SIG-M5 treated with dmso at 0.1 percent for 504 hours (cell line): Measurements from ENCODE around the gene DNAJA3.

Source experiments
- DNase-seq: peaks from one replicate; lab custom pipeline; 2025; ENCODE audit not compliant: unreplicated experiment; lab: John Stamatoyannopoulos, UW

The DNAJA3 gene

GRCh38 chr16:4472880-4473279 lies 47.2 kb downstream of the DNAJA3 start:
- DNase-seq = no peak

GRCh38 chr16:4474192-4474961 lies 48.7 kb downstream of the DNAJA3 start, which contains the start of gene NMRAL1:
TSS of gene NMRAL1 (minus strand) at chr16:4474625. CDS start at chr16:4474132, 493 bp downstream.
- peak; percentile 92 for DNase-seq

DNA sequence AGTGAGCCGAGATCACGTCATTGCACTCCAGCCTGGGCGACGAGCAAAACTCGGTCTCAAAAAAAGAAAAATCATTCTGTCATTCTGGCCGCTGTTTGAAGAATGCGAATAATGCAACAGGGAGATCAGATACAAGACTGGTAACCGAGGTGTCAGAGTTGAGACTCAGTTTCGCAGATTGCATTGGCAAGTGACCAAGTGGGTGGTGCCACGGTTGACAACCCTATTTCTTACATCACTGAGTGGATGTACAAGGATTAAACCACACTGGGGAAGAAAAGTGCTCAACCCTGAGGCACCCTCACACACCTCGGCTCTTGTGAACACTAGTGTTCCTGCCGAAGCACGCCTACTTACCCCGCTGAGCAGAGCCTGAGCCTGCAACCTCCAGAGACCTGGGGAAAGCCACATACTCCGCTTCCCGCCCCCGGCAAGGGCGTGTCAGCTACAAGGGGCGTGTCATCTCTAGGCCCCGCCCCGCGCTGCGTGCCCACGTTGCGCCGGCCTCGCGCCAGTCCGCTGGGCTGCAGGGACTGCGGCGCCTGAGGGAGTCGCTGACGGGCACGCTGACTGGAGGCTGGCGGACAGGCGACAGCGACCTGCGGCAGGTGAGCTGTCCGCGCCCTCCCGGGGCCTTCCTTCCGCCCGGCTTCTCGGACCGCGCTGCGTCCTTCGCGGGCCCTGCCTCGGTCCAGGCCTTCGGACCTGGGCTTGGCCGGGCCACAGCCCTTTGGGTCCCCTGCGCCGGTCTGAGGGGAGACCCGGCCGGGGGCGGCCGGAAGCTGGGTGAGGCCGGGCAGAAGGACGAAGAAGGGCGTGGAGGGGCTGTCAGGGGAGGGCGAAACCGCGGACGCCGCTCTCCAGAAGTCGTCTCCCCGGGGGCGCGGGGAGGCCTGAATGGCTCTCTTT lies 50.5 kb downstream of the DNAJA3 start, which contains the start of gene HMOX2:
Gene HMOX2, plus strand, starts transcription at position 519 of the 909 bp plus-strand sequence. CDS start 29,127 bp downstream, outside the sequence.
- peak; percentile 87 for DNase-seq

GRCh38 chr16:4477966-4478365 lies 52.3 kb downstream of the DNAJA3 start:
- peak; percentile 40 for DNase-seq

DNA sequence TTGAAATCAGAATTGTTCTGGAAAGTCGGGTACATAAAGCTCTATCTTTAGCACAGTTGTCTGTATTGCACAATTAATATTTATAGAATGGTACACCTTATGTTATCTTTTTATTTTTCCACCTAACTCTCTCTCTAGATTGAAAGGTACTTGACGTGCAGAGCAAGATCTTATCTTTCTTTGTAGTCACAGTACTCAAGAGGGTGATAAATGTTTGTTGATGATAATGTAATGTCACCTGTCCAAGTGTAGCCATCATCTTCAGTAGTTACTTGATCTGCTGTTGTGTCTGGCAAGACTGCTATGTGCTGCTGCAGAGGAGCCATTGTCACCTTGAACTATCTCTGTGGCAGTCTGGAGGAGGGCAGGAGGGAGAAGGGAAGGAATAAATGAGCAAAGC lies 55.9 kb downstream of the DNAJA3 start:
- DNase-seq = no peak

- no peak for DNase-seq
Measured at GRCh38 chr16:4481963-4482362, 56.3 kb downstream of the DNAJA3 start.

DNA sequence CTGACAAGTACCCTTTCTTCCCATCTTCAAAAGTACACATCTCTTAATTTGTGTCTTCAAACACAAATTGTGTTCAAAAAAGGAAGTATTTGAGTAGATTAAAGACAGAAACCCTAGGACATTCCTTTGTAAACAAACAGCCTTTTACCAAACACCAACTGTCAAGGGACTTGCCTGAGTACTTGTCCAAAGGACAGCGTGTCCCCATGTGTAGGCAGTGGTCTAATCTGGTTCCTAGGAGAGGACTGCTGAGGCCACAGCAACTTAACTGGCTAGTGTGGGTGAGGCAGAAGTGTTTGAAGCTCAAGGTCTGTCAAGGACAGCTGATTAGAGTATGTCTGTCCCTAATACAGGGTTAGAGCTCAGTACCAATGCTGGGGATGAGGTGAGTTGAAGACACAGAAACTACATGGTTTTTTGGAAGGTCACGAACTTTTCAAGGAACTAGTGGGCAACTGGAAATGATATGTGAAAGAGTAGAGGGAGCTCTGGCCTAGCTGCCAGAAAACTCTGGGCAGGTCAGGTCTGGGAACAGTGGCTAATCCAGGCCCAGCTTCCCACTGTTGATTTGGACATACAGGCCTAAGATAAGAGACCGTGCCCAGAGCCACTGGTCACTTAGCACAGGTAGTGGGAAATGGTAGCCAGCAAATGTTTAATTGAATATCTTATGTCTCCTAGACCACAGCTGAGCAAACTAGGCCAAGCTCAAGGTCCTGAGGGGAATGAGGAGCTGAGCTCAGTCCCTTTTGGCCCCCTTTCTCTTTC lies 60.6 kb downstream of the DNAJA3 start:
- DNase-seq = no peak

GRCh38 chr16:4487955-4488498 lies 62.4 kb downstream of the DNAJA3 start:
- DNase-seq = no peak

DNA sequence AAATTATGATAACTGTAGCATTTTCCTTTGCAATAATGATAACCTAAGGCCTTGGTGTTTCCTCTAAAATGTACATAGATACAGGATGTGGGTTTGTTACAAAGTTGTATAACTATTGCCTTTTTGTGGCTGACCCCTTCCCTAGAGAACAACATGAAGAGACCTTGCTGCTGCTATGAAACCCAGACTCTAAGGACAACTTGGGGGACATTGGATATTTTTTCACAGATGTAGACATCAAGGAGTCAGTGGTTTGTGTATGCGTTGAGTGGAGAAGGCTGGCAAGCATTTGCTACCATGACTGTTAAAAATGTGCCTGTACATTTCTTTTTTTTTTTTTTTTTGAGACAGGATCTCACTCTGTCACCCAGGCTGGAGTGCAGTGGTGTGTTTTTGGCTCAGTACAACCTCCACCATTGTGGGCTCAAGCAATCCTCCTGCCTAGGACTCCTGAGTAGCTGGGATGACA lies 62.9 kb downstream of the DNAJA3 start:
- DNase-seq = no peak

- no peak for DNase-seq
Measured at GRCh38 chr16:4489030-4489429, 63.4 kb downstream of the DNAJA3 start.

- no peak for DNase-seq
Measured at GRCh38 chr16:4491898-4492297, 66.2 kb downstream of the DNAJA3 start.

- no peak for DNase-seq
Measured at GRCh38 chr16:4494746-4495490, 69.2 kb downstream of the DNAJA3 start.

- DNase-seq = no peak
Measured at GRCh38 chr16:4495766-4496165, 70.1 kb downstream of the DNAJA3 start.

DNA sequence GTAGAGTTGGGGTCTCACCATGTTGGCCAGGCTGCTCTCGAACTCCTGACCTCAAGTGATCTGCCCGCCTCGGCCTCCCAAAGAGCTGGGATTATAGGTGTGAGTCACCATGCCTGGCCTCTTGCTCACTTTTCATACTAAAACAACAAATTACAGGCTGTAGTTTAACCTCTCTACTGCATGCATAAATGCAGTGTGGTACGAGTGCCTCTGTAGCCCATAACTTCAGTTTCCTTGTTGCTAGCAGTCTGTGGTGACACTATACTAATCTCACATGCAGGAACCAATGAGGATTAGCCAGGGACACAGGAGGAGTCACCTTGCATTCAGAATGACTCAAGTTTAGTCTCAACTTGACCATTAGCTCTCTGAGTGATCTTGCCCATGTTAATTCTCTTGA lies 70.6 kb downstream of the DNAJA3 start:
- no peak for DNase-seq

DNA sequence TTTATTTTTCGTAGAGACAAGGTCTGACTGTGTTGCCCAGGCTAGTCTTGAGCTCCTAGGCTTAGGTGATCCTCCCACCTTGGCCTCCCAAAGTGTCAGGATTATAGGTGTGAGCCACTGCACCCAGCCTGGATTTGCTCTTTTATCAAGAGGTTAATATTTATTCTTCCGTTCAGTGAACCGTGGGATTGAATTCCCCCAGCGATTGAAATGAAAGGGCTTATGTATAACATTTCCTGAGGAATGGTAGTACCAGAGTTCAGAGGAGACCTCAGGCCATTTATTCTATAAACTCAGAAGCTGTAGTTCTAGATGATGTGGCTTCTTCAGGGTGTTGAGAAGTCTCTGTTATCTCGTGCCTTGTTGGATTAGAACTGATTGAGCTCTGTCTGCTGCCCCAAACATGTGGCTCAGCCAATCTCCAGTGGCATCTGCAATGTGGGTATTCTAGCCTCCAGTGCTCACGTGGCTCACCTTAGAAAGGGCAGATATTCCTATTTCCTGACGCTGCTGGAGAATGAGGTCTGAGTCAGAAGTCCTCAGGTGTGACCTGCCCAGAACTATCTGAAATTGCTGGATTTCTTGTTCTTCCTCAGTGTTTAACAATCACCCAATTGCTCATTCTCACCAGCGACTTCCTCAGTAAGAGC lies 73.0 kb downstream of the DNAJA3 start:
- DNase-seq = no peak

DNA sequence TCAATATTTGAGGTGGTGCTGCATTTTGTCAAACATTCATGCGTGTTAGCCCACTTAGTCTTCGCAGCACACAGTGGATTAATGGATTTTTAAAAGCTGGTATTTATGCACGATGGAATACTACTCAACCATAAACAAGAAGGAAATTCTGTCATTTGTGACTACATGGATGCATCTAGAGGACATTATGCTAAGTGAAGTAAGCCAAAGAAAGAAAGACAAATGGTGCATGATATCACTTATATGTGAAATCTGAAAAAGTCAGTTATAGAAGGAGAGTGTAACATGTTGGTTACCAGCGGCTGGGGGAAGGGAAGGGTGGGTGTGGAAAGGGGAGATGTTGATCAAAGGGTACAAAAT lies 73.5 kb downstream of the DNAJA3 start:
- DNase-seq = no peak

DNA sequence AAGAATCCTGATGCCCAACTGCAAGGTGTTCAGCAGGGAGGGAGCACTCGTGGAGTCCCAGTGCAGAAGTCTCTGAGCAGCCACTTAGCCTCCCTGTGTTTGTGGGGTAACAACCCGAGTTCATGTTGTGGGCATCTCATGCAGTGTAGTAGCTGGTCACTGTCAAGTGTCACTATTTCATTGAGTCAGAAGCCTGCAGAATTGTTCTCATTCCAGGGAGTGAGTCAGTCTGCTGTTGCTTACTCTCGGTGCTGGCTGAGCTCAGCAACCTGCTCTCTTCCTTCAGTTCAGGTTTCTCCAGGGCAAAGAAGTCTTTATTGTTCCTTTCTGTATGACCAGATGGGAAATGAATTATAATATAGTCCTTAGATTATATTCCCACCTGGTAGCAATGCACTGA lies 74.6 kb downstream of the DNAJA3 start:
- no peak for DNase-seq

DNA sequence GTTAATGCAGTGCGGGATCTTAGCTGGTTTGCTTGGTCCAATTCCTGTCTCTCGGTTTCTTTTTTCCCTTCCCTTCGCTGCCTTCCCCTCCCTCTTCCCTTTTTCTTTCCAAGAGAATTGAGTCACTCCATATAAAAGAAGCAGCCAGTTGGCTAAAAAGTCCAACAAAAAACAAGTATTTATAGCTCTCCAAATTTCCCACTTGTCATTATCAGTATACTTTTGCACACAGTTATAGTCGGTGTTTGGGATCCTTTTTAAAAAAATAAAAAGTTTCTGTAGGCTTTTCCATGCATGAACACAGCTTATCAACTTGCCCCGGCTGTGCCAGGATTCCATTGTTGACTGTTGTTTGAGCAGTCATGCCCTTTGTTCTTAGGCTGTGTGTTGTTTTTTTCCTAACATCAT lies 75.4 kb downstream of the DNAJA3 start:
- no peak for DNase-seq

GRCh38 chr16:4505356-4506147 lies 79.9 kb downstream of the DNAJA3 start:
- DNase-seq = peak; percentile 89
